ENCODE data around the gene HES5. TPM values are rescaled to one million over a fixed set of nuclear protein-coding genes. Genes with fewer than 3 reads are reported as not detected.

HES5 gene
- total RNA-seq, 4 donors from 2014 or later, result 0.34 to 2.8 (median 1.8) TPM; not detected in 1

GRCh38 chr1:2501041-2501819, 28.8 kb downstream of the HES5 start:
- TF ChIP-seq CTCF (IDR thresholded peaks at IDR 0.05), result no peak
- no peak for TF ChIP-seq POLR2A (IDR thresholded peaks at IDR 0.05)
- intact Hi-C loops (cut with DNase I; ENCODE audit: low total_unique reads), result no loop called here
- DNase-seq, result no peak
- Histone ChIP-seq H3K27ac (no peak overlapping the region), H3K36me3 (no peaks in the 10 kb centered on the region), H3K4me3 (no peak overlapping the region), H3K4me1 (no peaks in the 10 kb centered on the region), H3K27me3 (peaks cover 9 to 18% of the 10 kb centered on the region in 2 donors), H3K9me3 (no peaks in the 10 kb centered on the region)

GRCh38 chr1:2499986-2500596, 30.0 kb downstream of the HES5 start:
- intact Hi-C loops (cut with DNase I; ENCODE audit: low total_unique reads), result no loop called here
- TF ChIP-seq POLR2A (IDR thresholded peaks at IDR 0.05) (no peak), CTCF (IDR thresholded peaks at IDR 0.05) (no peak)
- Histone ChIP-seq H3K27me3 (peaks cover 9 to 18% of the 10 kb centered on the region in 2 donors), H3K4me1 (no peaks in the 10 kb centered on the region), H3K4me3 (no peak overlapping the region), H3K27ac (no peak overlapping the region), H3K36me3 (no peaks in the 10 kb centered on the region), H3K9me3 (no peaks in the 10 kb centered on the region)
- no peak for DNase-seq

GRCh38 chr1:2499260-2499659, 30.8 kb downstream of the HES5 start:
- no peaks in the 10 kb centered on the region for H3K36me3 ChIP-seq
- no peak for DNase-seq
- intact Hi-C loops (cut with DNase I; ENCODE audit: low total_unique reads), result no loop called here
- H3K27ac ChIP-seq, result no peak overlapping the region
- TF ChIP-seq CTCF (IDR thresholded peaks at IDR 0.05) (no peak), POLR2A (IDR thresholded peaks at IDR 0.05) (no peak)
- H3K4me3 ChIP-seq, result no peak overlapping the region
- H3K9me3 ChIP-seq, result no peaks in the 10 kb centered on the region
- H3K4me1 ChIP-seq, result no peaks in the 10 kb centered on the region
- peaks cover 9 to 18% of the 10 kb centered on the region in 2 donors for H3K27me3 ChIP-seq

- no peak for DNase-seq
- Histone ChIP-seq H3K27me3 (peaks cover 3 to 16% of the 10 kb centered on the region in 2 donors), H3K36me3 (no peaks in the 10 kb centered on the region), H3K4me3 (no peak overlapping the region), H3K9me3 (no peaks in the 10 kb centered on the region), H3K4me1 (no peaks in the 10 kb centered on the region), H3K27ac (no peak overlapping the region)
- intact Hi-C loops (cut with DNase I; ENCODE audit: low total_unique reads), result no loop called here
- TF ChIP-seq CTCF (IDR thresholded peaks at IDR 0.05) (no peak), POLR2A (IDR thresholded peaks at IDR 0.05) (no peak)
Observed at GRCh38 chr1:2498648-2499047, 31.4 kb downstream of the HES5 start.

- H3K9me3 ChIP-seq, result no peaks in the 10 kb centered on the region
- no peaks in the 10 kb centered on the region for H3K4me1 ChIP-seq
- no peak overlapping the region for H3K27ac ChIP-seq
- no peak for TF ChIP-seq CTCF (IDR thresholded peaks at IDR 0.05)
- TF ChIP-seq POLR2A (IDR thresholded peaks at IDR 0.05), result no peak
- H3K27me3 ChIP-seq, result peaks cover 0 to 12% of the 10 kb centered on the region in 2 donors
- DNase-seq, result no peak
- no peaks in the 10 kb centered on the region for H3K36me3 ChIP-seq
- no peak overlapping the region for H3K4me3 ChIP-seq
- intact Hi-C loops (cut with DNase I; ENCODE audit: low total_unique reads), result no loop called here
Observed at GRCh38 chr1:2497891-2498290, 32.2 kb downstream of the HES5 start.

Data from uterus (tissue), 4 donors.